OCI-LY3 (cell line): ENCODE data around the gene TENT4B.

Experiments
- H2AFZ ChIP-seq: fragments of 200-600, 300-600 bp; shearing (Covaris generic); 2 replicates; pipeline ENCODE4 v1.6.0; 2014; ENCODE audit warnings: antibody characterized with exemption, low read depth, low read length
- H3K27ac ChIP-seq: fragments of 200-600, 300-600 bp; sonication (generic); 2 replicates; pipeline ENCODE4 v1.5.1; 2014; ENCODE audit warnings: mild to moderate bottlenecking, low read length, moderate library complexity, mixed read lengths
- H3K27me3 ChIP-seq: fragments of 200-600, 300-600 bp; sonication (generic); 2 replicates; pipeline ENCODE4 v1.6.1; 2014; ENCODE audit warnings: low read depth, low read length, mixed read lengths
- H3K36me3 ChIP-seq: fragments of 200-600, 300-600 bp; sonication (generic); replicated peaks from 2 replicates; pipeline ENCODE3; 2014; ENCODE audit warnings: low read depth, low read length, mixed read lengths
- H3K4me1 ChIP-seq: fragments of 300-600, 200-600 bp; sonication (generic); 2 replicates; pipeline ENCODE4 v1.6.1; 2014; ENCODE audit warnings: low read length, mixed read lengths
- H3K4me2 ChIP-seq: fragments of 200-600, 300-600 bp; sonication (generic); 2 replicates; pipeline ENCODE4 v1.6.1; 2014; ENCODE audit warnings: low read length, mixed read lengths
- H3K4me3 ChIP-seq: fragments of 300-600, 200-600 bp; sonication (generic); 2 replicates; pipeline ENCODE4 v1.5.1; 2014; ENCODE audit warnings: antibody characterized with exemption, mild to moderate bottlenecking, low read length, moderate library complexity
- H3K79me2 ChIP-seq: fragments of 300-600, 200-600 bp; shearing (Covaris generic); 2 replicates; pipeline ENCODE4 v1.6.1; 2014; ENCODE audit warnings: mild to moderate bottlenecking, low read length, mixed read lengths
- H3K9ac ChIP-seq: fragments of 300-600, 200-600 bp; shearing (Covaris generic); 2 replicates; pipeline ENCODE4 v1.6.0; 2014; ENCODE audit warnings: mild to moderate bottlenecking, low read length, moderate library complexity
- H3K9me3 ChIP-seq: fragments of 200-600, 300-600 bp; shearing (Covaris generic); 2 replicates; pipeline ENCODE4 v1.6.1; 2014; ENCODE audit warnings: low read length, mixed read lengths; ENCODE audit not compliant: insufficient read depth
- H4K20me1 ChIP-seq: fragments of 200-600, 300-600 bp; sonication (generic); 2 replicates; pipeline ENCODE4 v1.6.1; 2016; ENCODE audit warnings: low read length, mixed read lengths; ENCODE audit not compliant: insufficient read depth
- CTCF ChIP-seq: fragments of 200-600, 300-600 bp; sonication (generic); IDR thresholded peaks from 2 replicates; pipeline ENCODE4 v1.5.1; 2014; ENCODE audit warnings: antibody characterized with exemption, low read length, low read depth
- EZH2phosphoT487 ChIP-seq: fragments of 200-600 bp; shearing (Covaris generic); IDR thresholded peaks from 2 replicates; pipeline ENCODE4 v1.6.1; 2018; ENCODE audit warnings: antibody characterized with exemption, mixed run types, low read depth

TENT4B gene

GRCh38 chr16:50161950-50162349 lies 8.8 kb downstream of the TENT4B start:
- H3K4me3 ChIP-seq, result no peak overlapping the region
- peaks cover 87% of the 10 kb centered on the region for H3K79me2 ChIP-seq
- no peaks in the 10 kb centered on the region for H3K9me3 ChIP-seq
- TF ChIP-seq EZH2phosphoT487 (no peak), CTCF (no peak)
- no peaks in the 10 kb centered on the region for H3K27me3 ChIP-seq
- H3K4me1 ChIP-seq, result no peaks in the 10 kb centered on the region
- no peak overlapping the region for H3K27ac ChIP-seq
- no peak overlapping the region for H2AFZ ChIP-seq
- H3K4me2 ChIP-seq, result no peak overlapping the region
- peaks cover 39% of the 10 kb centered on the region for H4K20me1 ChIP-seq
- peaks cover 4% of the 10 kb centered on the region for H3K36me3 ChIP-seq
- no peak overlapping the region for H3K9ac ChIP-seq

- H3K9me3 ChIP-seq, result no peaks in the 10 kb centered on the region
- H3K36me3 ChIP-seq, result peaks cover under 1% of the 10 kb centered on the region
- H3K27ac ChIP-seq, result no peak overlapping the region
- no peaks in the 10 kb centered on the region for H3K27me3 ChIP-seq
- no peaks in the 10 kb centered on the region; the same call in 1 of the 2 replicates for H3K4me1 ChIP-seq
- H3K4me2 ChIP-seq, result no peak overlapping the region
- no peak overlapping the region for H3K4me3 ChIP-seq
- H3K9ac ChIP-seq, result no peak overlapping the region
- no peak overlapping the region for H2AFZ ChIP-seq
- TF ChIP-seq CTCF (no peak), EZH2phosphoT487 (no peak)
- peaks cover 23% of the 10 kb centered on the region for H4K20me1 ChIP-seq
- peaks cover 82% of the 10 kb centered on the region for H3K79me2 ChIP-seq
These were observed 12.4 kb downstream of the TENT4B start for GRCh38 chr16:50165473-50165872.

- Histone ChIP-seq H3K9me3 (no peaks in the 10 kb centered on the region), H4K20me1 (peaks cover 12% of the 10 kb centered on the region; the same call in 1 of the 2 replicates), H3K27me3 (no peaks in the 10 kb centered on the region), H3K4me2 (no peak overlapping the region), H3K79me2 (peaks cover 84% of the 10 kb centered on the region), H3K4me3 (no peak overlapping the region), H2AFZ (no peak overlapping the region), H3K27ac (no peak overlapping the region), H3K36me3 (no peaks in the 10 kb centered on the region), H3K4me1 (peaks cover 5% of the 10 kb centered on the region), H3K9ac (no peak overlapping the region)
- TF ChIP-seq EZH2phosphoT487 (no peak), CTCF (no peak)
These were observed 13.7 kb downstream of the TENT4B start for GRCh38 chr16:50166511-50167500.

- H3K9ac ChIP-seq, result no peak overlapping the region
- TF ChIP-seq EZH2phosphoT487 (no peak), CTCF (no peak)
- H3K27ac ChIP-seq, result no peak overlapping the region
- peaks cover 13% of the 10 kb centered on the region for H3K4me1 ChIP-seq
- peaks cover 17% of the 10 kb centered on the region; the same call in 1 of the 2 replicates for H4K20me1 ChIP-seq
- no peak overlapping the region for H3K4me3 ChIP-seq
- H3K79me2 ChIP-seq, result peaks cover 84% of the 10 kb centered on the region
- H3K27me3 ChIP-seq, result no peaks in the 10 kb centered on the region
- no peak overlapping the region for H3K4me2 ChIP-seq
- no peaks in the 10 kb centered on the region for H3K9me3 ChIP-seq
- H3K36me3 ChIP-seq, result no peaks in the 10 kb centered on the region
- no peak overlapping the region for H2AFZ ChIP-seq
These were observed 14.4 kb downstream of the TENT4B start for GRCh38 chr16:50167556-50167955.
